Measurements from ENCODE around the gene ZBTB17.

GRCh38 chr1:15902882-15903281 is 73.0 kb downstream of the ZBTB17 start:
- TF ChIP-seq ZNF232 (CRISPR knock-in tag; IDR thresholded peaks at IDR 0.05), result no peak
- no peak for TF ChIP-seq TEAD4 (CRISPR knock-in tag; IDR thresholded peaks at IDR 0.05)
- TF ChIP-seq NFE2L1 (CRISPR knock-in tag; IDR thresholded peaks at IDR 0.05), result no peak
- no peak for TF ChIP-seq ZNF416 (CRISPR knock-in tag; IDR thresholded peaks at IDR 0.05)

Data from WTC11 (cell line).